GM21717 (cell line): Measurements from ENCODE around the gene TLL1.

Experiments used
- ATAC-seq: cut with Tn5 transposase; IDR thresholded peaks from one replicate; pipeline ENCODE4 v1.9.1; 2021; ENCODE audit warnings: mild to moderate bottlenecking, moderate library complexity; ENCODE audit not compliant: unreplicated experiment

TLL1 gene

DNA sequence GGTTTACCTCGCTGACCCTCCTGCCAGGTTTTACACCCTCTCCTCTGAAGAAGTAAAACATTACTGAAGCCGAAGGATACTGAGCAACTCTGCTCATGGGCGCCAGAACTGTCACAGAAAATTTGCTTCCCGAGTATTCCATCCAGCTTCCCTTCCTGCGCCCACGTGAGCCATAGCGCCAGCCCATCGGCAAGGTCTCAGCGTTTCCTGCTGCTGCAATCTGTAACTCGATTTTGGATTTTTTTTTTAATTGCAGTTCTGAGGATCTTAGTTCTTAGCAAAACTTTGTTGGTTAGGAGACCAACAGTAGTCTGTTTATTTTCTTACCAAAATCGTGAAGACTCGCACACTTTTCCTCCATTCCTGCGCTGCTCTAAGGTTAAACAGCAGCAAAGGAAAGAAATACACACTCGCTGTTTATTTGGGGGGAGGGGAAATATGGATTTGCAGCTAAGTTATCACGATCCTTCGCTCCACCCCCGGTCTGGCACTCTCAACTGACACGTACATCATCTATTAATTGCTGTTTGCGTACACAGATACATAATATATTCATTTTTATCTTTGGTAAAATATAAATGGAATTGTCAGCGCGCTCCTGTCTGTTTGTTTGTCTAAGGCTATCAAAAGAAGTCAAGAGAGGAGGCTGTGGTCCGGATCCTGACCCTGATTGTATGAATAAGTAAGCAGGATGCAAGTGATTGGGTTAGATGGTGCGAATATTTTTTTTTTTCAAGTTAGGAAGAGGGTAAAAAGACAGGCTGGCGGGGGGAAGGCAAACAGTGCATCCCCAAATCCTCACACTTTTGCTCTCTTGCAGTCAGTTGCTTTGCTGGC lies at the start of gene TLL1:
TSS of gene TLL1 (plus strand) at position 777 of the 837 bp plus-strand sequence. CDS start 668 bp downstream, outside the sequence.
- no peak for ATAC-seq

DNA sequence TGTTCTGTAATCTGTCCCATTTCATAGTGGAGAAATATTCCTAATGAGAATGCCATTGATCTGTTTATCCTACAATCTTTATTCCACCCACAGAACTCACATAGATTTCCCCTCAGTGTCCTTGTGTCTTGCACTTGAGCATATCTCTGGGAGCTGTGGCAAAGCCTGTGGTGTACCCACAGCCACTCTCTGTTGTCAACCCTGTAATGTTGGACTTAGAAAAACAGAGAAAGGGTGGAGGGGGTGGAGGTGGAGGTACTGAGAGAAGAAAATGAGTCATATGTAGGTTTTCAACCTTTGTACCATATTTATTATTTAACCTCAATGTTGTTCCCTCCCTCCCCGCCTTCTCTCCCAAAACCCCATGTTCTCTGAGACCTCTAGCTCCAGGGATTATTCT lies 46.9 kb upstream of the TLL1 start:
- no peak for ATAC-seq

DNA sequence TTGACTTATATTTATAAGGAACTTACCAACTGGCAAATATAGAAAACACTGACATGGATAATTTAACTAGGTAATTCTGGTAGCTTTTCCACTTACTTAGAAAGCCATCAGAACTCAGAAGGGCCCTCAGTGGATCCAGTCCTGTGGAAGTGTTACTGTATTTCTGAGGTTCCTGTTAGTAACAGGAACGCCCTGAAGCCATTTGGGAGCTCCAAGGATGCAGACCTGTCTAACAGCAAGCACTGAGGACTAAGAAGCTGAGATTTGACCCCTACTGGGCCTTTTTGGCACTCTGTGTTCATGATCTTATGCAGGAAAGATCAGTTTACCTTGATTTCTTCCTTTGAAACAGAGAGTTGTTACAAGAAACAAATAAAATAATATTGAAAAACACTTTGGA lies 46.0 kb upstream of the TLL1 start:
- ATAC-seq: no peak

DNA sequence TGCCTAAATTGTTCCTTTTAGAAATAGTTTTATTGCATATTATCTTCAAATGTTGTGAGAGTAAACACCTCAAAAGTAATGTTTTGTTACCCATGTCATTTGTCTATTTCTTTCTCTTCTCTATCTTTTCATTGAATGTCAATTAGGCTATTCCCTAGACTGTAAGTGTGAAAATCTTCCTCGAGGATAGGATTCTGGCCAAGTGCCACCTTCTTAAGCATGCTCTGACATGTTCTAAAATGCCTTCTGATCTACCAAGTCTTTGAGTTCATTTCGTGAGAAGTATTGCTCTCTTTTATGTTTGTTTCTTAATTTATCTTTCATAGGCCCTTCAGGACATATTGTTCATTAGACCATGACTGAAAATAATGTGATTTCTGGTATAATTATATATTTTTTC lies 44.1 kb upstream of the TLL1 start:
- no peak for ATAC-seq

DNA sequence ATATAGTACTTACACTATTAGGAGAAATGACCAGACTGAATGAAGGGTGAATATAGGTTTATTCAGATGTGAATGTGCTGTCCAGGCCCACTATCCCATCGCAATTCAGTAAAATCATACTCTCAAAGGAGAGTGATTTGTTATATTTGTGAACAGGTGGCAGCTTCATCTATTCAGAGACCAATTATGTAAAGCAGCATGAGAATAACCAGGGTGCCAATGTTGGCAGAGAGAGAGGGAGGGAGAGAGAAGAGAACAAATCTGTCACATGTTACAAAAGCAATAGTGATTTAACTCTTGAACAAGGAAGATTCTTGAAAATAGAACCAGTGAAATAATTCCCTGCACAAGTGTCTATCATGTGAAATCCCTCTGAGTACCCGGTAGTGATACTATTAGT lies 38.9 kb upstream of the TLL1 start:
- ATAC-seq: no peak

DNA sequence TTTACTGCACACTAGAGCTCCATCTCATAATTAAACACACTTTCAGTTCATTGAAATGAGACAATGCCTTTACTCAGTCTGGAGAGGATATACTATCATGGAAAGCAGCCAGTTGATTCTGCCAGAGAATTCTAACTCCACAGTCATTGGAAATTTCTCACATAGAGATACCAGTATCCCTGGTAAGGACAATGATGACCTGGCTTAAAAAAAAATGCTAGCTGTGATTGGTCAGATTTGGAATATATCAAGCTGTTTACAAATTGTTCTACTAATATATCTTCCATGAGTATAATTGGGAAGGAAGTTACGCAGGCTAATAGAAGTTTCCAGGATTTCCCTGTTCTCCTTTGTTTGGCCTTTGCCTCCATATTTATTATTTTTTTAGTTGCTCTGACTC lies 34.5 kb upstream of the TLL1 start:
- no peak for ATAC-seq

DNA sequence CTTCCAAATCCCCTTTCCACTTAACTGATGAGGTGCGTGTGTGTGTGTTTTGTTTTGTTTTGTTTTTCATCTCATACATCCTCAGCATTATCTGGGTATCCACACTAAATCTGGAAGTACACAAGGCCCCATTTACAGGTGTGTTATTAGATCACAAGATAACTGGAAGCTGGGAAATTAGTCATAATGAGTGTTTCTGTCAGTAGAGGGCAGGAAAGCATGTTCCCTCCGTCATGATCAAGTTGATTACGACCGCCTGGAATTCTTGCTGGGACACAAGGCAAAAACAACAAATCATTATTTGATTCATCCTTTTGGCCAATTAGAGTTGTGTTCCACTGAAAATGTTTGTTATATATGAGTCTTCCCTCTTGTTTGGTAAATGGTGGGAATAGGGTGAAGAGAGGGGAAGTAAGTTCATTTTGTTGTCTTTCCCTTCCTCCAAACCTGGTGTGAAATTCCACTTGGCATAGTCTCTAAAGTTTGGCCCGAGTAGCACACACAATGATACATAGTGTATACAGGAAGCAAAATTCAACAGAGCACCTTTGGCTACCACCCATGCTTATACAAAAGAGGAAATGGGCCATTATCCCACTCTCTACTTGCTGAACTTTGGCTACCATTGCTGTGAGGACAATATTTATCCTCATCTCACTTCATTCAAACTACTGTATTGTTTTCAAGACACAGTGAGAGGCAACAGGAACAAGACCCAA lies 33.3 kb upstream of the TLL1 start:
- ATAC-seq: no peak

DNA sequence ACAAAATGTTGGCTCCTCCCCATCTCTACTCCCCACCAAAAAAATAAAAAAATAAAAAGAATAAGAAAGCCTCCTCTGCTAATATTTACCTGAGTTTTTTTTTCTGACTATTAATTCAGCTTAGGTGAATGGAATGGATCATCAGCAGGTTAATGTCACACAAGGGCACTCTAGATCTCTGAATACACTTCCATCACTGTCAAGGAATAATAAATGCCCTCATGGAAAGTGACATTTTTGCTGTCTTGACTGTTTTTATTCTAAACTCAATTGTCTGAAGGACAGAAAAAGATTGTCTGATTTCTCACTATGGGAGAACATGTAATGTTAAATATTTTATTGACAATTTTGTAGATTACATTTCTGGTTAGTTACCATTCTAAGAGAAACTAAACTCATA lies 30.4 kb upstream of the TLL1 start:
- no peak for ATAC-seq

DNA sequence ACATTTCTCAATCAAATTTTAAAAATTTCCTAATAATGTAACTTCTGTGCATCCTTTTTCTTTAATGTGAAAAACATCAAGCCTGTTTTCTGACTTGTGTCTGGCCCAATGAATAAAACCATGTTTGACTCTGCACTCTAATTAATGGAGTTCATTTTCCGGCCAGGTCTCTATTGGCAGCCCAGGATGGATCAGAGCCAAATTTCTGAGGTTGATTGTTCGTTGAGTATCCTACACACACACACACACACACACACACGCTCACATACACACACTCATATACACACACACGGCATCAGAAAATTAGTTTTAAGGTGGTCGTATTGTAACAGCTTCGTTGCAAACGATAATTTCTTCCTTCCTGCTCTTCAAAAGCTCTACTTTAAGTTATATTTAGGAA lies 28.9 kb upstream of the TLL1 start:
- no peak for ATAC-seq

DNA sequence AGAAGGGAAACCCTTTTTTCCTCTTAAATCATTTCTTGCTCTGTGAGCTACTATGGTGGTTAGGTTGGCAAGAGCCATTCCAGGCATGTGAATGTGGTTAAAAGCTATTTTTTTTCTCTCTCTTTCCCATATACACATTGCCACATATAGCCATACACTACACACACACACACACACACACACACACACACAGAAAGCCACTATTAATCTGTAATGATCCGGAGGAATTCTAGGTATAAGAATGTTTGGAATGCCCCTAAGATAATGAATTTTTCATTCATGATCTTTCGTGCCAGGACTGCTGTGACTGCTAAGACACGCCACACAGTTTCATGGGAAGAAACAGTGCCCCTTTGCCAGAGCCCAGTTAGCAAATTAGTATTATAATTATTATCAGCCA lies 21.8 kb upstream of the TLL1 start:
- ATAC-seq: no peak

DNA sequence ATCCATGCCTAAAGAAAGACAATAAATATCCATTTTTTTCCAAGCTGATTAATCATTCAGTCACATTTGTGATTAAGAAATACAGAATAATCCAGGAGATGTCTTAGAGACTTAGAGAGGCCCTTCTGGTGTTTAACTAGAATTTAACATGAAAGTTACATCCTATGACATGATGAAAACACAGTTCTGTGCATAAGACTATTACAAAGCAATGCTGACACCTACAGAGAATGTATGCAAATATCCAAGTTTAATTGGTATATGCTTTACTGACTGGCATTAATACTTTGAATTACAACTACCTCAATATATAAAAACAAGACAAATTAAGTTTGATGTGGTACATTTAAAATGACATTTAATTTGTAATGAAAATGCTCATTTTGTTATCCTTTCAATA lies 17.8 kb upstream of the TLL1 start:
- ATAC-seq: no peak

DNA sequence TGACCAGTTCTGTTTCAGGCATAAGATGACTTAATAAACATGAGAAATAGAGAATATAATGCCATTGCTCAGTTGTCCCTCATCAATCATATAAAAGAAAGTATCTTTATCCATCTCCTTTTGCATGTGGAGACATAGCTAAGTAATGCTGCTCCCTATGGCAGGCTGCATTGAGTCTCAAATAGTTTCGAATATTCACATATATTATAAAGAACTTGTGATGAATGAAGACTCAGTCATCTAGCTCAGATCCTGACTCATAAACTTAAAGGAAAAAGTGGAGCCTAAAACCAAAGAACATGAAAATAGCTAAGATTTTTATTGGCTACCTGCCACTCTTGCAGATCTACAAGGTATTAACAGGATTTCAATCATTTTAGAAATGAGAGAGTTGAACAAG lies 11.7 kb upstream of the TLL1 start:
- ATAC-seq: no peak

DNA sequence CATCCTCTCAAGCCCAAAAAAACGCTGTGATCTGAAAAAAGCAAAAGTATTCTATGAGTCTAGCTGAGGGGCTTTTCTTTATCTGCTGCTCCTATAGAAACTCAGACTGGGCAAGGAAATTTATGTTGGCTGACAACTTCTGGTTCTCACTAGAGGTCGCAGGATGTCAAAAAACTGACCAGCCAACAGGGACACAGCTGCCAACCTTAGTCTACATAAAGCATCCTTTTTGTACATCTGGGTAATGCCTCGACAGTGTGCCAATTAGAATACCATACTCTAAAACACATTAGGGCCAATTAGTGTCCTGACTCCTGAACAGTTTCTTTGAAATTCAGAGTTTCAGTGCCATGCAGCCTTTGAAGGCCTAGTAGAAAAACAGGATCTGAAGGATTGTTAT lies 8.8 kb upstream of the TLL1 start:
- no peak for ATAC-seq

DNA sequence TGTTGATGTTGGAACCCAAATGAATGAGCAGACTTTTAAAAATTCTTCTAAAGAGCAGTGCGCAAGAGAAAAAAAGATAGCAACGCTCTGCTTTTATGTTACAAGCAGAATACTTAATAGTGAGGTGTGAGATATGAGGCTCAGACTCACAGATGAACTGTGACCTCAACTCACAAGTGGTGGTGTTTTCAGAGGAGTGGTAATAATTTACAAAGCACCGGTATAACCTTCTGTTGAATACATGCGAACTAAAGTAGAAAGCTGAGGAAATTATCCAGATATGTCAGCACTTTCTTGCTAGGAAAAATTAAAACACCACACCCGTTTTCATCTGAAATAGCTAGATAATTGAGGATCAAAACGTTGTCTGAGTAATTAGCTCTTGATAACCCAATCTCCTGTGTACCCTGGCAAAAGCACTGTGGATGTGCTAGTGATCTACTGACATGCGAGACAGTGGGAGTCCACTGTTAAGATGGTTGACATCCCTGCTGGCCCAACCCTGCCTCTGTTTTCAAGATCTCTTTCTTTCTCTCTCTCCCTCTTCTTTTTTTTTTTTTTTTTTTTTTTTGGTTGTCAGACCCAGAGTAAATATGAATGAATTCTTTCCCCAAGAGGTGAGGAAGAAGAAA lies 6.9 kb upstream of the TLL1 start:
- no peak for ATAC-seq

DNA sequence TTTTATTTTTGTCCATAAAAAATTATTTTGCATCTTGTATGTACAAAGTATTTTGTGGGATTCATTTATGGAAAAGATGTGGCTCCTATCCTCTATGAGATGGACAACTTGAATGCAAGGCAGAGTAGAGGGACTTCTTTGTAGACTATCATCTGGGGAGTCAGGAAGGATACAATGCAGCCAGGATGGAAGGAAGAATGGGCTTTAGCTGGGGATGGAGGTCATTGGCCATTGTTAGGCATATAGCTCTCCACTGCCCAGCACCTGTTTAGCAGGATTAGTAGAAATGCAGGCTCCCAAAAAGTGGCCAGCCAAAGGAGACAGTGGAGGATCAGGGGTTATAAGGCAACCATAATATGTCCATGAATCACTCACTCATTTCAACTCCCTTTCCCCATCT lies 5.1 kb upstream of the TLL1 start:
- ATAC-seq: no peak

DNA sequence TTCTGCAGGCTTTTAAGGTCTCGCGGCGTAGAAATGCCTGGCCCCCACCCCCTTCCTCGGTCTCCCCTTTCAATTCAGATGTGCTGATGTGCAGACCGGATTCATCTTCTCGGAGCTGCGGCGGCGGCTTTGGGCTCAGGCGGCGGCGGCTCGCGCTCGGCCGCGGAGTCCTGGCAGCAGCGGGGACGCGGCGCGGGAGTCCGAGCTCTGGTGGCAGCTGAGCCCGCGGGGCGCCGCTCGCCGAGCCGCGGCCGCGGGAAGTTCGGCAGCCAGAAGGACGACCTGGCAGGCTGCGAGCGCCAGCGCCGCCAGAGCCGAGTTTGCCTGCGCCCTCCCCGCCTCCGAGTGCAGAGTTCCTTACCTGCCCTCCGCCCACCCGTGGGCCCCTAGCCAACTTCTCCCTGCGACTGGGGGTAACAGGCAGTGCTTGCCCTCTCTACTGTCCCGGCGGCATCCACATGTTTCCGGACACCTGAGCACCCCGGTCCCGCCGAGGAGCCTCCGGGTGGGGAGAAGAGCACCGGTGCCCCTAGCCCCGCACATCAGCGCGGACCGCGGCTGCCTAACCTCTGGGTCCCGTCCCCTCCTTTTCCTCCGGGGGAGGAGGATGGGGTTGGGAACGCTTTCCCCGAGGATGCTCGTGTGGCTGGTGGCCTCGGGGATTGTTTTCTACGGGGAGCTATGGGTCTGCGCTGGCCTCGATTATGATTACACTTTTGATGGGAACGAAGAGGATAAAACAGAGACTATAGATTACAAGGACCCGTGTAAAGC lies 448 bp downstream of the TLL1 start:
- no peak for ATAC-seq

DNA sequence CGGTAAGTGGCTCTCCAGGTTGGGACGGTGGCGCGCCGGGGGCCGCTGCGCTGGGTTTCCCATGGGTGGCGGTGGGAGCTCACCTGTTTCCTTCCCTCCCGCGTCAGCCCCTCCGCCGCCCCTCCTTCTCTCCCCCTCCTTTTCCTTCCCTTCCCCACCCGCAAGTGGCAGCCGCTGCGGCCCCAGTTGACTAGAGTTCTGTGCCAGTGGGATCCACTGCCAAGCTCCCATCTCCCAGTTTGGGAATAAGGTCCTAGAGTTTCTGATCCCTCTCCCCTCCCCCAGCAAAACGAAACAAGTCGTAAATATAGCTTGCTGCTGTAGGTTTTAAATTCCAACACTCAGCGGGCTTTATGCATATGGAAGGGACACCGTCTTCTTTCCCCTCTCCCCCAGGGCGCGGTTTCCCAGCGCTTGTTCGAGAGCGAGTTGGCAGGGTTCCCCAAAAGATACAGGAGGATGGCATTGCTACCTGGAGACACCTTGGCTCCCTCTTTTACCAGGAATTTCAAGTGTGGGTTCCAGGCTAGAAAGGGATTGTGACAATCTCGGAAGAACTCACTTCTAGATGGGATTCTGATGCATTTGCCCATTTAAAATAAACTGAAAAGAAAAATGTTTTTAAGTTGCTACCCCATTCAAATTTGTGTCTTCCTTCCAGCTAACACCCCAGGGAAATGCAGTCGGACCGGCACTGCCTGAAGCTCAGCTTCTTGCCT lies 1.2 kb downstream of the TLL1 start:
- ATAC-seq: no peak

DNA sequence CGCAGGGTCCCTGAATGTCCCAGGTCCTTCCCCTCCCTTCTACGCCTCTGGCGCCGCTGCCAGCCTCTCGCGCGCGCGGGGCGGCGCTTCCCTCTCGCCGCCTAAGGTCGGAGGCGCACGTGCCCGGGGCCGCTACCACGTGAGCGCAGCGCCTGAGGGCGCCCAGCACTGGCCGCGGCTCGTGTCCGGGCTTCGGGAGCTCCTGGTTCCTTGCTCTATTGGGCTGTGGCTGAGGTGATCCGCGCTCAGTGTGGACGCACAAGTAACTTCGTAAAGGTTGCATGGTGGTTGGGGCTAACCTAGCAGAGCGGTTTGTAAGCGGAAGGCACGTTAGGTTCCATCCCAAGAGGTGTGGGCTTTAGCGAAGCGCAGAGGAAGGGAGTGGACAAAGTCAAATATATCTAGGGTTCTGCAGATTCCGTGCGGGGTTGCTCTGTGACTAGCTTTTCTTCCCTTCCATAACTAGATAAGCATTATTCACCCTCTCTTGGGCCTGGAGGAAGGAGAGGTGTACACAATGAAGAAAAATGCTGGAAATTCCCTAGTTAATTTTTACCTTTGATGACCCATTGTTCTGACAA lies 1.8 kb downstream of the TLL1 start:
- no peak for ATAC-seq

DNA sequence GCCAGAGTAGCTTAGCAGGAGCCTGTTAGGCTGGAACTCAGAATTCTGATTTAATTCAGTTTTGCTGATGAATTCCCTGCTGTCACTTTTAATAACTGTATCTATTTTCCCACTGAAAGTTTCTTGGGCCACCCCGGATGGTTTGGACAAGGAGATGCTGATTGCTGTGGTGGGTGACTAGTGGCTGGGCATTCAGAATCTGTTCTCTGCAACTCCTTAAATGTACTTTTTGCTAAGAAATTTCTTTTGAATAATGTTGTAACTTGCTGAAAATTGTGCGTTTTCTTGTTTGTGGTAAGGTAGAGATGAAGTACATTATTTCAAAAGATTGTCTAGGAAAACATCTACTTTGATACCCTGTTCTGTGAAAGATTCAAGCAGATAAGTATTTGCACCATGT lies 2.4 kb downstream of the TLL1 start:
- no peak for ATAC-seq

DNA sequence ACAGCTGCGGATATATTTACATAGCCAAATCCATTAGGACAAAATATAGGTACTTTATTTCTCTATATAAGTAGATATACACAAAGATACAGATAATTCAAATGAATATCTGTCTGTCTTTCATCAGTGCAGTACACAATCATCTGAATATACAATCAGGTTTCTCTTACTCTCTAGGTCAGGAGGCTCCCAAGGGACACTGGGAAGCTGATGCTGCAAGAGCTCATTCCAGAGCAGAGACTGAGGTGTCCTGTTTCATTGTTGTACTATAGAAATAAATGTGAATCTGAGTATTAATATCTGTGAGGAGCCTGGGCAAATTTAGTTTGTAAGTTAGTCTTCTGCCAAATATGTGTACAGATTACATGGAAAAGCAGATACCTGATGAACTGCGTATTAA lies 4.2 kb downstream of the TLL1 start:
- ATAC-seq: no peak
